ENCODE results near the gene TSPAN4.

The TSPAN4 gene

GRCh38 chr11:829176-829846 is 13.3 kb upstream of the TSPAN4 start:
- DNase-seq (ENCODE audit: low read depth): no peak
- no peak for TF ChIP-seq CTCF (IDR thresholded peaks at IDR 0.05; ENCODE audit: low read depth, low read length, missing control alignments)
- peak overlapping the region; percentile 30 for H3K4me3 ChIP-seq (ENCODE audit: low read depth, low read length)

GRCh38 chr11:829847-830294 is 12.8 kb upstream of the TSPAN4 start:
- H3K4me3 ChIP-seq (ENCODE audit: low read depth, low read length): peak overlapping the region; percentile 30
- TF ChIP-seq CTCF (IDR thresholded peaks at IDR 0.05; ENCODE audit: low read depth, low read length, missing control alignments): no peak
- DNase-seq (ENCODE audit: low read depth): no peak

- TF ChIP-seq CTCF (IDR thresholded peaks at IDR 0.05; ENCODE audit: low read depth, low read length, missing control alignments): no peak
Observed at GRCh38 chr11:830295-831117, 12.1 kb upstream of the TSPAN4 start.

GRCh38 chr11:831118-831864 is 11.4 kb upstream of the TSPAN4 start:
- no peak for TF ChIP-seq CTCF (IDR thresholded peaks at IDR 0.05; ENCODE audit: low read depth, low read length, missing control alignments)
- H3K4me3 ChIP-seq (ENCODE audit: low read depth, low read length): no peak overlapping the region
- no peak for DNase-seq (ENCODE audit: low read depth)

More at GRCh38 chr11:830295-831117, 12.1 kb upstream of the TSPAN4 start:
- H3K4me3 ChIP-seq (ENCODE audit: low read depth, low read length): peak overlapping the region; percentile 30
- DNase-seq (ENCODE audit: low read depth): no peak

GRCh38 chr11:831961-832528 is 10.6 kb upstream of the TSPAN4 start:
- DNase-seq (ENCODE audit: low read depth): no peak
- H3K4me3 ChIP-seq (ENCODE audit: low read depth, low read length): peak overlapping the region; percentile 52
- no peak for TF ChIP-seq CTCF (IDR thresholded peaks at IDR 0.05; ENCODE audit: low read depth, low read length, missing control alignments)

GRCh38 chr11:832529-833113 is 10.0 kb upstream of the TSPAN4 start, which contains the start of gene CD151:
Gene CD151, plus strand, starts transcription at chr11:832952. Its CDS starts 3,118 bp downstream, at chr11:836070.
- TF ChIP-seq CTCF (IDR thresholded peaks at IDR 0.05; ENCODE audit: low read depth, low read length, missing control alignments): no peak
- H3K4me3 ChIP-seq (ENCODE audit: low read depth, low read length): peak within 1 kb of the TSS; percentile 75
- DNase-seq (ENCODE audit: low read depth): no peak
